ENCODE measurements around the gene POLA2. TPM values are rescaled to one million over a fixed set of nuclear protein-coding genes. Genes with fewer than 3 reads are reported as not detected.
"Not testable (repeated sequence)": the region's sequence is repeated elsewhere in the genome, so short reads cannot be mapped to it uniquely, and the experiment has no call there.

Gene POLA2
- total RNA-seq, 1 donor from 2014 or later, result 74.5 TPM

- H3K27me3 Mint-ChIP-seq (ENCODE audit: low read depth), result no peaks in the 10 kb centered on the region
- intact Hi-C loops (cut with micrococcal nuclease), result no loop called here
- no peak overlapping the region for H3K27ac Mint-ChIP-seq
- DNase-seq (ENCODE audit: low spot score), result no peak
- H3K4me3 Mint-ChIP-seq (ENCODE audit: low read depth), result no peak overlapping the region
- H3K9me3 Mint-ChIP-seq, result no peaks in the 10 kb centered on the region
- peaks cover 3% of the 10 kb centered on the region for H3K4me1 Mint-ChIP-seq (ENCODE audit: low read depth)
- no peaks in the 10 kb centered on the region for H3K36me3 Mint-ChIP-seq (ENCODE audit: low read depth)
Observed at GRCh38 chr11:65321076-65321475, 59.3 kb downstream of the POLA2 start.

DNA sequence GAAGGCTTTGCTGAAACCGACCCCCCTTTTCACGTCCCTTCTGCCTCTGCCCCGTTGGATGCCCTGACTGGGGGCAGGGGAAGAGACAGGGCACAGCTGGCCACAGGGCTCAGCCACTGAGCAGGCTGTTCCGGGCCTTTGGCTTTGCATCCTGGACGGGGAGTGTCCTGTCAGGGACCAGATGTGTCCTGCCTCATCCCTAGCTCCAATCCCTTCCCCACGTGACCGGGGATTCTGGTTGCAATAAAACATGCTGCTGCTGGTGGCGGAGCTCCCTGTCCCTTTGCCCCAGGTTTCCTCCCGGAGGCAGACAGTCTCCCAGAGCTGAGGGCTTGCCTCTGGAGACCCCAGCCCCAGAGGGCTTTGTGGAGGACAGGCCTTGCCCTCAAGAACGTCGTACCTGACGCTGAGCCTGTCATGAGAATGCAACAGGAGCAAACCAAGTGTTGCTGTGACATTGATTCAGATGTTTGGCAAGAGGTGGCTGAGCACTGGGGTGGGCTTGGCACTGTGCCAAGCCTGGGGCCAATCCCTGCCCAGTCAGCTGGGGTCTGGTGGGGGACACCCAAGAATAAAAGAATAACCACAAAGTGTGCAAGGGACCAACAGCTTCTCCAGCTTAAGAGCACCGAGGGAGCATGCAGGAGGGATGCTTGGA, 60.2 kb downstream of the POLA2 start:
- DNase-seq (ENCODE audit: low spot score), result no peak
- intact Hi-C loops (cut with micrococcal nuclease), result no loop called here
- Mint-ChIP-seq H3K27ac (no peak overlapping the region), H3K4me1 (ENCODE audit: low read depth) (no peaks in the 10 kb centered on the region), H3K9me3 (no peaks in the 10 kb centered on the region), H3K36me3 (ENCODE audit: low read depth) (no peaks in the 10 kb centered on the region), H3K4me3 (ENCODE audit: low read depth) (no peak overlapping the region), H3K27me3 (ENCODE audit: low read depth) (no peaks in the 10 kb centered on the region)

DNA sequence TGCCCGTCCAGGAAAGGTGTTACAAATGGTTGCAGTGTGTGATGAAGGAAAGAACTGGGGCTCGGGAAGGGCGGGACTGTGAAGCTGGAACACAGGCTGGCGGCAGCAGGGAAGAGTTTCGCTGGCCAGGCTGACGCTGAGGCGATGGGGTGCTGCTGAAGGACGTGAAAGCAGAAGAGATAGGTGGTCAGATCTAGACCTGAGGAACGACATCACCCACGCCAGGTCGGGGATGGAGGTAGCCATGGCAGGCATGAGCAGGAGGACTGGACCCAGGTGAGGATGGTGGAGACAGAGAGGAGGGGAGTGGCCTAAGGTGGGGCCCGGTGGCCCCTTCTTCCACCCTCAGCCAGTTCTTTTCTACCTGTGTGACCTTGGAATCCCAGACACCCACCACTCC, 62.1 kb downstream of the POLA2 start:
- DNase-seq (ENCODE audit: low spot score), result no peak
- Mint-ChIP-seq H3K9me3 (no peaks in the 10 kb centered on the region), H3K27me3 (ENCODE audit: low read depth) (no peaks in the 10 kb centered on the region), H3K36me3 (ENCODE audit: low read depth) (no peaks in the 10 kb centered on the region), H3K4me3 (ENCODE audit: low read depth) (no peak overlapping the region), H3K4me1 (ENCODE audit: low read depth) (no peaks in the 10 kb centered on the region), H3K27ac (no peak overlapping the region)
- intact Hi-C loops (cut with micrococcal nuclease), result no loop called here

- Mint-ChIP-seq H3K36me3 (ENCODE audit: low read depth) (no peaks in the 10 kb centered on the region), H3K27ac (no peak overlapping the region), H3K27me3 (ENCODE audit: low read depth) (no peaks in the 10 kb centered on the region), H3K4me1 (ENCODE audit: low read depth) (peaks cover 5% of the 10 kb centered on the region), H3K4me3 (ENCODE audit: low read depth) (no peak overlapping the region), H3K9me3 (no peaks in the 10 kb centered on the region)
- intact Hi-C loops (cut with micrococcal nuclease), result no loop called here
- no peak for DNase-seq (ENCODE audit: low spot score)
Observed at GRCh38 chr11:65325435-65325834, 63.7 kb downstream of the POLA2 start.

DNA sequence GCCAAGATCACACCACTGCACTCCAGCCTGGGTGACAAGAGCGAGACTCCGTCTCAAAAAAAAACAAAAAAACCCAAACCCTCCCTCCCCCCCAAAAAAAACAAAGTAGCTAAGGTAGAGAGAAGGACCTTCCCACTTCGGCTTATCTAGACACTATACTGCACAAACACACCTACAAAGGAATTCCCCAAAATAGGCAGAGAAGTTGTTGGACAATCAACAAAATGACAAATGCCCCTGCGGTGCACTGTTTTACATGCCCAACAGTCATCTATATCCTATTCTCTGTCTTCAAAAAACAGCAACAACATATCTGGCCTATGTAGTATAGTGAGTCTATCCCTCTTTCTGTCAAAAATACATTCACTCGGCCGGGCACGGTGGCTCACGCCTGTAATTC, 65.3 kb downstream of the POLA2 start:
- Mint-ChIP-seq H3K27ac (no peak overlapping the region), H3K4me3 (ENCODE audit: low read depth) (no peak overlapping the region), H3K27me3 (ENCODE audit: low read depth) (no peaks in the 10 kb centered on the region), H3K36me3 (ENCODE audit: low read depth) (no peaks in the 10 kb centered on the region), H3K4me1 (ENCODE audit: low read depth) (peaks cover 5% of the 10 kb centered on the region), H3K9me3 (no peaks in the 10 kb centered on the region)
- intact Hi-C loops (cut with micrococcal nuclease), result no loop called here
- DNase-seq (ENCODE audit: low spot score), result no peak

DNA sequence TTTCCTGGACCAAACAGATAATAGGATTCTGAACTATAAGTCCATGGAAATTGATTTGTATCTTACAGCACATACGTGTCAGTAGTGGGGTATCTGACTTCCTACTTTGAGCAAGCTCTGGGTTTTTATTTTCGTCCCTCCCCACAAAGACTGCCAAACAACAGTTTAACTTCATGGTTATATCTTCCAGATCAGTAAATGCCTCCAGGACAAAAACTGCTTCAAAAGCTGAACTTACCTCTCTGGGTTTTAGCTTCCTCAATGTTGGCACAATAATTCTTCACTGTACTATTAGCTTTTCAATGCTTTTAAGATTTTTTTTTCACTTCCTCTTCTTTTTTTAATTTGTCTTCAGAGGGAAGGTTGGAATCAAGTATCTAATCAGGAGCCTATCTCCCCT, 67.7 kb downstream of the POLA2 start:
- DNase-seq (ENCODE audit: low spot score), result no peak
- Mint-ChIP-seq H3K36me3 (ENCODE audit: low read depth) (no peaks in the 10 kb centered on the region), H3K4me1 (ENCODE audit: low read depth) (peaks cover 5% of the 10 kb centered on the region), H3K4me3 (ENCODE audit: low read depth) (no peak overlapping the region), H3K27ac (no peak overlapping the region), H3K9me3 (no peaks in the 10 kb centered on the region), H3K27me3 (ENCODE audit: low read depth) (no peaks in the 10 kb centered on the region)
- intact Hi-C loops (cut with micrococcal nuclease), result no loop called here

GRCh38 chr11:65329944-65330403, 68.2 kb downstream of the POLA2 start:
- peak; percentile 69 for DNase-seq (ENCODE audit: low spot score)
- H3K27me3 Mint-ChIP-seq (ENCODE audit: low read depth), result no peaks in the 10 kb centered on the region
- no peak overlapping the region for H3K27ac Mint-ChIP-seq
- H3K36me3 Mint-ChIP-seq (ENCODE audit: low read depth), result peaks cover 5% of the 10 kb centered on the region
- H3K9me3 Mint-ChIP-seq, result no peaks in the 10 kb centered on the region
- intact Hi-C loops (cut with micrococcal nuclease), result loop anchor here (5.0 kb wide), 1 partner anchor 218 kb away; the partner anchor contains the start of gene TM7SF2
- H3K4me3 Mint-ChIP-seq (ENCODE audit: low read depth), result no peak overlapping the region
- H3K4me1 Mint-ChIP-seq (ENCODE audit: low read depth), result peaks cover 10% of the 10 kb centered on the region

- no peaks in the 10 kb centered on the region for H3K9me3 Mint-ChIP-seq
- H3K27ac Mint-ChIP-seq, result no peak overlapping the region
- peaks cover 10% of the 10 kb centered on the region for H3K36me3 Mint-ChIP-seq (ENCODE audit: low read depth)
- no peak for DNase-seq (ENCODE audit: low spot score)
- no peaks in the 10 kb centered on the region for H3K27me3 Mint-ChIP-seq (ENCODE audit: low read depth)
- H3K4me3 Mint-ChIP-seq (ENCODE audit: low read depth), result no peak overlapping the region
- H3K4me1 Mint-ChIP-seq (ENCODE audit: low read depth), result peaks cover 15% of the 10 kb centered on the region
- intact Hi-C loops (cut with micrococcal nuclease), result loop anchor here (5.0 kb wide), 1 partner anchor 218 kb away; the partner anchor contains the start of gene TM7SF2
Observed at GRCh38 chr11:65330544-65330943, 68.8 kb downstream of the POLA2 start.

- H3K4me1 Mint-ChIP-seq (ENCODE audit: low read depth), result peaks cover 17% of the 10 kb centered on the region
- not testable (repeated sequence) for DNase-seq (ENCODE audit: low spot score); H3K27me3 Mint-ChIP-seq (ENCODE audit: low read depth); H3K4me3 Mint-ChIP-seq (ENCODE audit: low read depth); H3K9me3 Mint-ChIP-seq; H3K27ac Mint-ChIP-seq
- intact Hi-C loops (cut with micrococcal nuclease), result loop anchor here (2.0 to 5.0 kb wide), 2 partner anchors 18 to 220 kb away; partner anchors contain the start of genes CDC42EP2 and TM7SF2
- H3K36me3 Mint-ChIP-seq (ENCODE audit: low read depth), result peaks cover 14% of the 10 kb centered on the region
Observed at GRCh38 chr11:65332591-65332990, 70.8 kb downstream of the POLA2 start.

- H3K27ac Mint-ChIP-seq, result peak overlapping the region; percentile 78
- no peaks in the 10 kb centered on the region for H3K27me3 Mint-ChIP-seq (ENCODE audit: low read depth)
- peaks cover 30% of the 10 kb centered on the region for H3K36me3 Mint-ChIP-seq (ENCODE audit: low read depth)
- H3K4me1 Mint-ChIP-seq (ENCODE audit: low read depth), result peaks cover 27% of the 10 kb centered on the region
- intact Hi-C loops (cut with micrococcal nuclease), result loop anchor here (2.0 to 5.0 kb wide), 2 partner anchors 20 to 222 kb away; partner anchors contain the start of genes TIGD3 and TM7SF2
- H3K4me3 Mint-ChIP-seq (ENCODE audit: low read depth), result peak overlapping the region; percentile 94
- H3K9me3 Mint-ChIP-seq, result no peaks in the 10 kb centered on the region
- DNase-seq (ENCODE audit: low spot score), result no peak
Observed at GRCh38 chr11:65334696-65335295, 73.0 kb downstream of the POLA2 start.

DNA sequence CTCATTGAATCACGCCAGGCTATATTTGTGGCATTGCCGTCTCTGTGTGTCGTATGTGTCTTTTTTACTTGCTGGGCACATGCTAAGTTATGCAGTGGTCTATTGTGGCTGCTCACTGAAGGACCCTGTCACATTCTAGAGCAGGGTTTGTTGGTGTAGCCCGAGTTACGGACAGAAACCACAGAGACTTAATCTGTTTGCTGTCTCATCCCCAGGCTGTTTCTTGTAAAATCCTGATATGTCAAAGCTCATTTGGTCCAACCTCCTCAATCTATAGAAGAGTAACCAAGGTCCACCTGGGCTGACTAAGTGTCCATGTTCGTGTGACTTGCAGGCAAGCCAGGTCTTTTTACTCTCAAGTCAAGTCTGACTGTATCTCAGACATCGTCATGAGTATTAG, 76.9 kb downstream of the POLA2 start:
- H3K27ac Mint-ChIP-seq, result no peak overlapping the region
- intact Hi-C loops (cut with micrococcal nuclease), result no loop called here

GRCh38 chr11:65340226-65340625, 78.5 kb downstream of the POLA2 start:
- H3K27ac Mint-ChIP-seq, result no peak overlapping the region
- intact Hi-C loops (cut with micrococcal nuclease), result no loop called here
- peaks cover 18% of the 10 kb centered on the region for H3K4me1 Mint-ChIP-seq (ENCODE audit: low read depth)
- no peak for DNase-seq (ENCODE audit: low spot score)
- no peaks in the 10 kb centered on the region for H3K27me3 Mint-ChIP-seq (ENCODE audit: low read depth)
- H3K4me3 Mint-ChIP-seq (ENCODE audit: low read depth), result no peak overlapping the region
- peaks cover 69% of the 10 kb centered on the region for H3K36me3 Mint-ChIP-seq (ENCODE audit: low read depth)
- no peaks in the 10 kb centered on the region for H3K9me3 Mint-ChIP-seq

More for the DNA sequence above, 76.9 kb downstream of the POLA2 start:
- no peak for DNase-seq (ENCODE audit: low spot score)
- peaks cover 62% of the 10 kb centered on the region for H3K36me3 Mint-ChIP-seq (ENCODE audit: low read depth)
- H3K4me3 Mint-ChIP-seq (ENCODE audit: low read depth), result no peak overlapping the region
- H3K4me1 Mint-ChIP-seq (ENCODE audit: low read depth), result peaks cover 26% of the 10 kb centered on the region
- no peaks in the 10 kb centered on the region for H3K27me3 Mint-ChIP-seq (ENCODE audit: low read depth)
- no peaks in the 10 kb centered on the region for H3K9me3 Mint-ChIP-seq

- H3K9me3 Mint-ChIP-seq, result no peaks in the 10 kb centered on the region
- H3K27me3 Mint-ChIP-seq (ENCODE audit: low read depth), result no peaks in the 10 kb centered on the region
- H3K27ac Mint-ChIP-seq, result no peak overlapping the region
- no peak for DNase-seq (ENCODE audit: low spot score)
- intact Hi-C loops (cut with micrococcal nuclease), result no loop called here
- H3K36me3 Mint-ChIP-seq (ENCODE audit: low read depth), result peaks cover 76% of the 10 kb centered on the region
- H3K4me1 Mint-ChIP-seq (ENCODE audit: low read depth), result peaks cover 13% of the 10 kb centered on the region
- no peak overlapping the region for H3K4me3 Mint-ChIP-seq (ENCODE audit: low read depth)
Observed at GRCh38 chr11:65341856-65342255, 80.1 kb downstream of the POLA2 start.

Data from activated T-helper 2 cell treated with anti-CD3 and anti-CD28 coated beads, Interferon-gamma antibody, Interleukin-2, Interleukin-4, amounts not matched to agents 10 μg/mL and 5 μg/mL and 100 μg/mL, durations not matched to agents 14 hours and 24 hours and 36 hours (primary cell).